ENCODE data around the gene SMPD4.
A peak's percentile ranks its signal among the peaks of the same experiment; 100 is the strongest.
"Not testable (repeated sequence)": the region's sequence is repeated elsewhere in the genome, so short reads cannot be mapped to it uniquely, and the experiment has no call there.

Gene SMPD4

DNA sequence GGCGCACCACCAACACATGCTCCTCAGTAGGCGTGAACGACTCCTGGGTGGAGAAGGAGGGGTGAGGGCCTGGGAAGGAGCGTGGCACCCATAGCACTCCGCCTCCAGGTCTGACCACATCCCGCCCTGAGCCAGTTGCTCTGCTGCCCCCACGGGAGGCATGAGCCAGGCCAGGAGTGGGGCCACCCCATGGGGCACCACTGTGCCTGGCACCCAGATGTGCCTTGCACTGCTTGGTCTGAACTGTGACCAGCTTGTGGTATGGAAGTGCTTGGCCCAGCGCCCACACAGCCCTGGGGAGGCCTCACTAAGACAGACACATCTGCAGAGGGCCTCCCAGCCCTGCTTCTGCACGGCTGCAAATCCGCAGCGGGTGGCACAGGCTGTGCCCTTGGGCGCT is 24.0 kb downstream of the SMPD4 start:
- DNase-seq, result not testable (repeated sequence)

DNA sequence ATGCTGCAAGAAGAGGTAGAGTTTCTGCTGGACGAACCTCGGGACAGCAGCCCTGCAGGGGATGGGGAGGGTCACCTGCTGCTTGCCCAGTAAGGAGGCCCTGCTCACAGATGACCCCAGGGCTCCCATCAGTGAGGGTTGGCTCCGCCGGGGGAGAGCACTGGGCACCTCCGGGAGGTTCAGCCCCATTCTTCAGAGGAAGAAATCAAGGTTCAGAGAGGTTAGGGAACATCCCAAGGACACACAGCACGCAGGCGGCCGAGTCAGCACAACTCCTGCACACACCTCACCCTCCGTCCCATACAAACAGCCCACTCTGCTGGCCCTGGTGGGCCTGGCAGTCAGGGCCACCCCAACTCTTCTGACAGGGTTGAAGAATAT is 24.8 kb downstream of the SMPD4 start:
- no peak for DNase-seq

DNA sequence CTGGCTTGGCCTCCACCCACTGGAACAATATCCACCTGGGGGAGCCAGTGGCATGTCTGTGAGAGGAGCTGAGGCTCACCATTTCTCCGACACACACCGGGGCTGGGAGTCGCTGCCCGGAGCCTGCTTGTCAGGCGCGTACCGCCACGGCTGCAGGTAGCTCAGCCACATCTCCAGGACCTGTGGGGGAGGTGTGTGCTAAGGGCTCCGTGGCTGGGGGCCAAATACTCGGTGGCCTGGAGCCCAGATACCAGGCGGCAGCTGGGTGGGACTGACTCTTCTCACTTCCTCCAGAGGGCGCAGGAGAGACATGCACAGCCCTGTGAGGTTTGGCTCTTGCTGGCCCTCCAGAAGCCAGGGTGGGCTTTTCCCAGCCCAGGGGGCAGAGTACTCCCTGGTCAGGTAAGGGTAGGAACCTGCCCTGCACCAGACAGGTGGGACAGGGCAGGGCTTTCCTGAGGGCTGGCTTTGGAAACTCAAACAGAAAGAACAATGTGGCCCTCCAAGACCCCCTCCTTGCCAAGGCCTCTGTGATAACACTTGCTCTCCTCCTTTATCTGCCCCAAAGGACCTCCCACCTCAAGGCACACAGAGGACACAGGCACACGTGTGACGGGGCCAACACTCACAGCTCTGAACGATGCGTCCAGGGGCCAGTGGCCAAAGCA is 25.3 kb downstream of the SMPD4 start:
- DNase-seq, result not testable (repeated sequence)

DNA sequence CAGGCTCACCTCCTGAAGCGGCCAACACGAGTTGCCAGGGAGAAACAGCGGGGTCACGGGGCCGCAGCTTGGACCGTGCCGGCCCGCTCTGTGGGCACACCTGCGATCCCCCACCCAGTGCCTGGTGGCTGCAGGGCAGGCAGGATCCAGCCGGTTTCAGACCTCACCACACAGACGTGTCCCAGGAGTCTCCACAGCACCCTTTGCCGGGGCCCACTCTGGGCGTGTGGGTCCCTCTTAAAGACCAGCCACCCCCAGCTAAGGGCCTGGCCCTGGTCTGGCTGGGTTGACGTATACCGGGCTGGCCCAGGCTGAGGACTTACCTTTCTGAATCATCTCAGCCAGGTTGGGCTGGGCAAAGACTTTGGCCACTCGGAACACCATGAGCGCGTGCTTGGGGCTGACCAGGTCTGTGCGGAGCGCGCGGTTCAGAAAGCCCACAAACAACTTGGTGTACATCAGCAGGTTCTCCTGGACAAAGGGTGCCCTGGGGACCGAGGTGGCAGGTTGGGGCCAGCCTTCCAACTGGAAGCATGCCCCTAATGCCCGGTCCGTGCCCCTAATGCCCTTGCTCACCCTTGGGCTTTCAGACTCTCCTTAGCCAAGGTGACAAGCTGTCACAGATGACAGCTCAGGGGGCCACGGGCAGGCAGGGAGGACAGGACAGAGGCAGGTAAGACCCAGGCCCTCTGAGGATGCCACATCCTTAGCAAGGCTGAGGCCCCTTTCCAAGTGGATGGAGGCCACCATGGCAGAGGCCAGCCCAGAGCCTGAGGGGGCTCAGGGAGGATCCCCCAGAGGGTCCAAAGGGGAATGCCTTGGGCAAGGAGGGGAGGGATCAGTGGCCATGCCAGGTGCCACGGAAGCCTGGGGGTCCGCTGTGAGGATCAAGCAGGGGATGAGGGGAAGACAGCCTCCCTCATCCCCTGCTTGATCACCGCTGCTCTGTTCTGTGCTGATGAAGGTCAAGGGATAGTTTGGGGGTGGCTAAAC is 26.3 kb downstream of the SMPD4 start:
- DNase-seq, result no peak

DNA sequence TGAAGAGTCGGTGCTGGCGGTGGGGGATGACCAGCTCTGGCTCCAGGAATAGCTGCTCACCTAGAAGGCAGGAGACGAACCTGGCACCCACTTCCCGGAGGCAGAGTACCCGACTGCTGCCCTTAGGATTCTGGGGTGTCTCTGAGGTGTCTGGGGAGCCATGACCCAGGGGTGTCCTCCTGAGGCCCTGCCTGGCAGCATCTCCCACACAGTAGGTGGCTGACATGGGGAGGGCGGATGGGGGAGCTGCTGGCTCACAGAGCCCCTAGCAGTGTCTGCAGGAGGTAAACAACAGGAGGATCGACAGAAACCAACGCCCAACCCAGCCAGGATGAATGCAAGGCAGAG is 27.0 kb downstream of the SMPD4 start:
- DNase-seq, result not testable (repeated sequence)

DNA sequence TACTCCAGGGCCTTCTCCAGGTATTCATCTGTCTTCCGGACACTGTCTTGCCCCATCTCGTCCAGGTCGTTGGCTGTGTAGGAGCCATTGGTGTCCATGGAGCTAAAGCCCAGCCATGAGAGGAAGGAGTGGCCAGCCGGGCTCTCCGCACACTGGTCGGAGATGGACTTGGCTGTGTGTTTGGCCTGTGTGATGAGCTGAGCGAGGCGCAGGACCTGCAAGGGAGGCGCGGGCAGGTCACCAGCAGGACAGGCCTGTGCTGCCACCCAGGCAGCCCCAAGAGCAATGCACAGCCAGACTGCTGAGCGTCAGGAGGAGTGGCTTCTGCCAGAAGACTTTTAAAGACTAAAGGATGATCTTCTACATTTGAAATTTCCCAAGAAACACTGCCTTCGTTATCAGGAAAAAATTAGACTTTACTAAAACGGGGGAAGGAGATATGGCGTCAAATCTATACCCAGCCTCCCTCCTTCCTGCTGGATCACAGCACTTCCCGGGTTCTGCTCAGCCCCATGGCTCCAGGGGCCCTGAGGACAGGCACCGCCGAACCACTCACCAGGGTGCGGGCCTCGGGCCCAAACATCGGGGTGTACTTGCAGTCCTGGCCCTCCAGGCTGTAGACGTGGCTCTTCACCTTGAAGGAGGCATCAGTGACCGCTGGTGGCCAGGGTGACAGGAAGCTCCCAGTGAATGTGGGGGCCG is 27.5 kb downstream of the SMPD4 start:
- not testable (repeated sequence) for DNase-seq

DNA sequence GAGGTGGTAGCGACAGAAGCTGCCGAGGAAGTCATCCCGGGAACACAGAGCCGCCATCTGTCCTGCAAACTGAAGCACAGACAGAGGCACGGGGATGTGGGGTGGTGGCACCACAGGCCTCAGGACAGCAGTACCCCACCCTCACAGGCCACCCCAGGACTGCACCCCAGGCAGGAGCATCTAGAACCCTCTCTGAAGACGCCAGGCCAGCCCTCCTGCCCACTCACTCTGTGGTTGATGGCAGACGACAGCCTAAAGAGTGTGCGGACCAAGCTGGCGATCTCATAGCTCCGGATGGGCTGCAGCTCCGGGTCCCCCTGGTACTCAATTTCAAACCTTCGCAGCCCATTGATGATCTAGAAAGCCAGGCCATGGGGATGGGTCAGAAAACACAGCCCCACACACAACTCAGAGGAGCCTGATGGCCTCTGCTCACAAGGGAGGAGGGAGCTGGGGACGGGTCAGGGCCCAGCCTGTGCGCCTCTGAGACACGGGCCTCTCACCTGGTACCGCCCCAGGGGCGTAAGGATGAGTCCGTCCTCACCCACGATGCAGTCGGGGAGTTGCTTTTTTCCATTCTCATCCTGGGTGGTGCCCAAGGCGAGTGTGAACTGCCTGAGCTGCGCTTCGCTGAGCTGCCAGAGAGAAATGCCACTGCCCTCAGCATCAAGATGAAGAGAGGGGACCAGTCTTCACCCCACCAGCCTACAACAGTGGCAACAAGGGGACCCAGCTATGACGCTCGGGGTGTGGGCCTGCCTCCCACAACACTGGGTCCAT is 28.4 kb downstream of the SMPD4 start:
- no peak for DNase-seq

DNA sequence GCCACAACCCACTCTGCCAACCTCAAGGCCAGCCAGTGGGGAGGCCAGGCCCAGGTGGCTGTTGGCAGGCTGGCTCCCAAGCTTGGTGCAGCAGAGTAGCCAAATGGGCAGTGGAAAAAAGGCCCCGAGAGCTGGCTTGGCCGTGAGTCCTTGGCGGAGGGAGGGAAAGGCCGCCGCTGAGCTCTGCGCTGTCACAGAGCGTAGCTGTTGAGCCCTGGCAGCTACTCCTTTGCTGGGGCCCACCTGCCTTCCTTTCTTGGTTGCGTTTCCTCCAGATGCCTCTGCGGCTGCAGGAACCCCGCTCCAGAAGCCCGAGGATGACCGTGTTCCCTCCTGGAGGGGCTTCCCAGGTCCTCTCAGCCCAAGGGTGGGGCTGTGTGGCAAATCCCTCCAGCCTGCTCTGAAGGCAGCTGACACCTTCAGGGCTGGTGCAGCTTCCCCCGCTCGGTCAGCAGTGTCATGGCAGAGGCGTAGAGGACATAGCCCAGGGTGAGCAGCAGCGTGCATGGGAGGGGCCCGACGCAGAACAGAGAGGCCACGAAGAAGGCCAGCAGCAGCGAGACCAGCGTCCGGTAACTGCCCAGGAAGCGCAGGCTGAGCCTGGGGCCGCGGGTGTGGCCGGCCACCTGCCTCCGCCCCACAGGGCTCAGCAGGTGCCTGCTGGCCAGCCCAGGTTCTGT is 29.1 kb downstream of the SMPD4 start:
- not testable (repeated sequence) for DNase-seq

DNA sequence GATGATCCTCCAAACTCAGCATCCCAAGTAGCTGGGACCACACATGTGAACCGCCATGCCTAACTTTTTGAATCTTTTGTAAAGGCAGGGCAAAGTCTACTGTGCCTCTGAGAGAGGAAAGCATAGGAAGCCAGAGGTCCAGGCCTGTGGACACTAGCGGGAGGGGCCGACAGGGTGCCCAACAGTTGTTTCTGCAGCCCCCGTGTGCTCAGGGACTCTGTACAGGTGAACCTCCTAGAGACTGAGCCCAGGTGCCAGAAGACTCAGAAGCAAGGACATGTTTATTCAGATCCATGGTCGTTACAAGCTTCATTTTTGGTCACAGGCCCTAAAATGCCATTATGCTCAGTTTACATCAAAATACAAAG is 30.3 kb downstream of the SMPD4 start:
- DNase-seq, result not testable (repeated sequence)

DNA sequence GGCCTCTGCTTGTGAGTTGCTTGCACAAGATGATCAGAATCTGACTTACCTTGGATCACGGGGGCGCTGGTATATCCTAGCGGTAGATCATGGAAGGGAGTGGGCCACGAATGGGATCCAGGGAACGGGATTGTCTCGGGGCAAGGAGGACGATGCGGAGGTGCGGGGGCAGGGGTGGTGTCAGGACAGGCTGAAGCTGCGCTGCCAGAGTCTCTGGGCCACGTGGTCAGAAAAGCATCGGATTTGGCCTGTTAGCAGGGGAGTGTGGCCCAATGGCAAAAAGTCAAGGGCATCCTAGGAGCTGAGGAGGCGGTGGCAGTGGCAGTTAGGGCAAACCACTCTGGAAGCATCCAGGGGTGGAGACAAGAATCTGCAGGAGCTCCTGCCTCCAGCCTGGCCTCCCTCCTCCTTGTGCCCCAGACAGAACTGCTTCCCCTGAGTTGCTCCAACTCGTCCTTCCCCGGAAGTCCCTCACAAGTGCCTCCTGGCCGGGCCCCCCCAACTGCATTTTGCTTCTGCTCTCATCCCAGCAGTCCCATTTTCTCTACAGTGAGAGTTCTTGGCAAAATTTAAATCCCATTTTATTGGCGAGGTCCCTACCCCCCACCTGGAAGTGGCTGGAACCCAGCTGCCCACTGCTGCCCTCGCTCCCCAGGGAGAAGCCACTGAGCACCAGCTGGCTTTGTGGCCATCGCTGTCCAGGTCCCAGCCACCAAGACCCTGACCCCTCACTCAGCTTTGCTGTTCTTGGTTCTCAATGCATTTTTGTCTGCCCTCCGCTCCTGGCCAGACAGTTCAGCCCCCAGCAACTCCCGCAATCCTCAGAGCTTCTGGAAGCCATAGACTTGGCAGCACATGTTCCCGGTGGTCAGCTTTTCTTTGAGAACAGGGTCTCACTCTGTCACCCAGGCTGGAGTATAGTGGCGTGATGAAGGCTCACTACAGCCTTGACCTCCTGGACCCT is 30.9 kb downstream of the SMPD4 start:
- DNase-seq, result no peak

DNA sequence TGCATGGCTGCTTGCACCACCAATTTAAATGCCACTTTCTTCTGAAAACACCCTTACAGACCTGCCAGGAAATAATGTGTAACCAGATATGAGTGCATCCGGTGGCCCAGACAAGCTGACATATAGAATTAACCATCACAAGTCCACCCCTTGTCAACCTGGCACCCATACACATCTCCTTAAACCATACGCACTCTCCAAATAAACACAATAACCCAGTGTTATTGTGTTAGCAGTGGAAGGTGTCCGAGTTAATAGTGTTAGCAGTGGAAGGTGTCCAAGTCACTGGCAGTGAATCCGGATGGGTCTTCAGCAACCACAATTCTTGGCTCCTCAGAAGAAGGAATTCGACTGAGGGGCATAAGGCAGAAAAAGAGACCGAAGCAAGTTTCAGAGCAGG is 32.9 kb downstream of the SMPD4 start:
- not testable (repeated sequence) for DNase-seq

DNA sequence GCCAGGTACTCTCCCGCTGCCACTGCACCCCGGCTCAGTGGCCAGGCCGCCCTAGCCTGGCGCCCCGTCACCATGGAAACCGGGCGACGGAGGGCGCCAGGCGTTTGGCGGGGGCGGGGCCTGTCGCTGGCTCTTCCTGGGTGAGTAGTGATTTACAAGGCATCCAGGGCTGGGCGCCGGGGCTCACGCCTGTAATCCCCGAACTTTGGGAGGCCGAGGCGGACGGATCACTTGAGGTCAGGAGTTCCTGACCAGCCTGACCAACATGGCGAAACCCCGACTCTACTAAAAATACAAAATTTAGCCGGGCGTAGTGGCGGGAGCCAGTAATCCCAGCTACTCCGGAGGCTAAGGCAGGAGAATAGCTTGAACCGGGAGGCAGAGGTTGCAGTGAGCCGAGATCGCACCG is 36.4 kb downstream of the SMPD4 start, which contains the start of gene CCDC74B:
CCDC74B (minus strand) TSS at position 107 of the 409 bp plus-strand sequence. CDS start 116 bp downstream, outside the sequence.
- DNase-seq, result peak; percentile 50

DNA sequence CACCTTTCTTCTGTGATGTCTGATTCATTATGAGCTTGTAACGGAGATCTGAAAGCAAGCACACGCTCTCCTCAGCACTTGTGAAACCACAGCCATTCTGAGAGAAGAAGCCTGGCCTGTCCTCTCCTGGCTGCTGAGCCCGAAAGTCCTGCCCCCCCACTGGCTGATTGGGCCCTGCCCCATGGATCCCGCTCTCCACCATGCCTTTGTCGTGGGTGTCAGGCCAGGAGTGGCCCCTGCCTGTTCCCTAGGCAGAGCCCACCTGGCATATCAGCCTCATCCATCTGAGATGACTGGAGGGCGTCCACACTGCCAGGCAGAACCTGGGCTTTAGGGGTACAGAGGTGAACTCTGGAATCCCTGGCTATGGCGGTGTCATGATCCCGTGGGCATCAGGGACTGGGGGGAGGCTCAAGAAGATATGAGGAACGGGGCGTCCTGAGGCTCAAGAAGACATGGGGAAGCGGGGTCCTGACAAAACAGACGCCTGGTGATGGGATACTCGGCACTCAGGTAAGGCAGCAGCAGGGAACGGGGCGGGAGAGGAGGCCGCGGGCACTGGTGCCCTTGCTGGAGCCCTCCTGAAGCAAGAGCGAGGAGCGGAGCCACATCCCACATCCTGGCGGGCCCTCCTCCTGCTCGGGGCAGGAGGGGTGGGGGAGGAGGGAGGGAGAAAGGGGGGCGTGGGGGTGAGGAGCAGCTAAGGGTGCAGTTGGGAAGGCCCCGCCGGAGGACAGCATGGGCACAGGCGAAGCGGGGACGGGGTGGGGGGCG is 37.9 kb downstream of the SMPD4 start:
- DNase-seq, result not testable (repeated sequence)

DNA sequence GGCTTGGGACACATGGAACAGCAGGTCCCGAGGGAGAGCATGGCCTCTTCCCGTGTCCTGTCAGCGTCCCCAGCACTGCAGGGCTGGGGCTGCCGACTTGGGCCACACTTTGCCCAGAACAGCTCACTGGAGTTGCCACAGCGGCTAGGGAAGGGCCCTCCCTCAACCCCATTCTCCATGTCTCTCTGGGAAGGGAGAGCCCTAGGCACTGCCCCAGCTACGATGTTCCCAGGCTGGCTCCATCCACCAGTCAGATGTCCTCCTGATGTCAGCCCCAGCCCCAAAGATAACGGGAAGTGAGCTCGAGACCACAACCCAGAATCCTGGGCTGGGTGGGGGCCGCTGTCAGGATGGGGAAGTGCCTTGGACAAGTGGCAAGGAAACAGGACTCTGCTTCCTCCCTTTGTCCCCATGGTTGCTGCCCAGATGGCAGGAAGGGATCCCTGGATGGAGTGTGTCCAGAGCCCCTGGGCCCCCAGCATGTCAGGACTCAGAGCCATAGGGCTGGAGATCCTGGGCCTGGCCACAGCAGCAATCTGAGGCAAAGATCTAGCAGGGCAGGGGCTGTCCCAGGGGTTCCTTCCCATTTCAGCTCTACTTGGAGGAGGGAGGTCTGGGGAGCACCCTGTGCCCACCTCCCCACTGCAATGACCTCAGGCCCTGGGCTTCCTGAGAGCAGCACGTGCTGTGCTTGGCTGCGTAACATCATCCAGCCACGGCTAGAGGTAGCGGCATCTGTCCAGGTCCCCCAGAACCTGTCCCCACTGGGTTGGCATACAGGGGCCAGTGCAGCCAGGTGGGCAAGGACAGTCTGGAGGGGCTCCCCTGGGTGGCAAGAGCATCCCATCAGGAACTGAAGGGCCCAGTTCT is 38.8 kb downstream of the SMPD4 start:
- not testable (repeated sequence) for DNase-seq

DNA sequence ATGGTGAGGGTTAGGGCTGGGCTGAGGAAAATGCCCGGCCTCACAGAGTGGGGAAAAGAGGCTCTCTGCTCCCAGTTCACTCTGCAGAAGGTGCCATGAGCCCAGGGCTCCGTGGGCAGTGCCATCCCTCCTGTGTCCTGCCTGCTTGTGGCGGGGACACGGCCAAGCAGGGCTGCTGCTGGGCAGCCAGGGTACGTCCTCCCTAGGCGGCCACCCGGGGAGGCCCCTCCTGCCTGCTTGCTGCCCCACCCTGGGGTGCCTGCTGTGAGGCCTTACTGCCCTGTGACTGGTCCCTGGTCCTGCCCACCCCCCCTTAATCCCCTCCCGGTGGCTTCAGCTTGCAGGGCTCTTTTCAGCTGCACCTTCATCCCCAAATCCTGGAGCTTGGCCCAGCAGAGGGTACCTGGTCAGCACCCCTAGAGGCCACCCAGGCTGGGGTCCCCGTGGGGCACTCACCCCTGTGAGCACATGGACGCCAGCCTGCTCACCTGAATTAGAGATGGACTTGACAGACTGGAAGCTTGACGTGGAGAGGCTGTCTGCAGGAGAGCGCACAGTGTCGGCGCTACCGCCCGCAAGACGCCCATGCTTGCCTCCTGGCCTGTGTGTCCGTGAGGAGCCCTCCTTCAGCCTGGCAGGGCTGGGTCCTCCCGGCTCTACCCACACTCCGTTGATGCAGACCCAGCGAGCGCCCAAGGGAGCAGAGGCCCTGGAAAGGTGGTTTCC is 39.6 kb downstream of the SMPD4 start:
- DNase-seq, result not testable (repeated sequence)

DNA sequence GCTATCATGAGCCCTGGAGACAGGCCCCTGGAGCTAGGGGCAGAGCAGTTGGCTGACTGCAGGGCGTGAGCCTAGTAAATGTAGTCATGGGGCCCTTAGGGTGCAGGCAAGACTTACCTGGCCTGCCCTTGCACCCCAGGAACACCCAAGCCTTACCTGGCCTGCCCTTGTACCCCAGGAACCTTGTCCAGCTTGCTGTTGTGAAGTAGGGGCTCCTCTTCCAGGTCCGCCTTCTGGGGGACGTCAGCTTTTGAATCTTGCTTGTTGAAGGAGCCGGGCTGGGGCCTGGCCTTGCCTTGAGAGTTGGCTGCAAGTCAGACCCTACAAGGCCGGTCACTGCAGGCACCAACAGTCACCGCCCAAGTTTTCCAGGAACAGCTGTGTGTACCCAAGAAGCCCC is 40.4 kb downstream of the SMPD4 start:
- DNase-seq, result not testable (repeated sequence)

DNA sequence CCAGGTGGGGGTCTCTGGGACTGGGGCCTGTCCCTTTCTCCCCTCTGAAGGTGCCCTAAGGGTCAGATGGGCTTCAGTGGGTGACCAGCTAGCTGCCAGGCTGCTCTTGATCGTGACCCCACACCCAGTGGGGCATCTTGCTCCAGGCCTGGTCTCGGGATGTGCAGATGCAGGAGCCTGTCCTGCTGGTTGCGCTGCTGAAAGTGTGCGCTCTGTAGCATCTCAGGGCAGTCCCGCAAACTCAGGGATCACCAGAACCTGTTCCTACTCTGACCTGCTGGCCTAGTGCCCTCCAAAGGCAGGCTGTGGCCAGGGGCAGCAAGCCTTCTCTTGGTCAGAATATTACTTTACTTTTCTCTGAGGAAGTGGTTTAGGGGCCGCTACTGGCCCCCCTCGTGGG is 40.9 kb downstream of the SMPD4 start:
- DNase-seq, result not testable (repeated sequence)
